ENCODE data around the gene HIRA.
A peak's percentile ranks its signal among the peaks of the same experiment; 100 is the strongest.
"Not testable (repeated sequence)": the region's sequence is repeated elsewhere in the genome, so short reads cannot be mapped to it uniquely, and the experiment has no call there.

HIRA gene

GRCh38 chr22:19442166-19442565, 10.6 kb upstream of the HIRA start:
- no peak for DNase-seq

GRCh38 chr22:19440411-19441195, 9.1 kb upstream of the HIRA start:
- no peak for DNase-seq

GRCh38 chr22:19438298-19438697, 6.8 kb upstream of the HIRA start:
- no peak for DNase-seq

GRCh38 chr22:19436444-19437161, 5.1 kb upstream of the HIRA start:
- not testable (repeated sequence) for DNase-seq

GRCh38 chr22:19434829-19435580, 3.5 kb upstream of the HIRA start:
- DNase-seq = no peak

GRCh38 chr22:19434401-19434800, 2.9 kb upstream of the HIRA start:
- DNase-seq = no peak

GRCh38 chr22:19432133-19432851, 759 bp upstream of the HIRA start, which contains the start of gene MRPL40:
MRPL40 (plus strand) TSS chr22:19432545; CDS start chr22:19432555, 10 bp downstream.
- peak; percentile 94 for DNase-seq

- peak; percentile 30 for DNase-seq
Observed at GRCh38 chr22:19430890-19431541, 517 bp downstream of the HIRA start.

GRCh38 chr22:19429950-19430889, 1.3 kb downstream of the HIRA start:
- DNase-seq = peak; percentile 73

- no peak for DNase-seq
Observed at GRCh38 chr22:19424186-19424500, 7.4 kb downstream of the HIRA start.

- no peak for DNase-seq
Observed at GRCh38 chr22:19422440-19423301, 8.9 kb downstream of the HIRA start.

- DNase-seq = no peak
Observed at GRCh38 chr22:19420321-19420720, 11.2 kb downstream of the HIRA start.

- no peak for DNase-seq
Observed at GRCh38 chr22:19419464-19420178, 11.9 kb downstream of the HIRA start.

GRCh38 chr22:19419086-19419463, 12.5 kb downstream of the HIRA start:
- DNase-seq = no peak

- DNase-seq = no peak
Observed at GRCh38 chr22:19412923-19413322, 18.6 kb downstream of the HIRA start.

GRCh38 chr22:19412478-19412877, 19.1 kb downstream of the HIRA start:
- DNase-seq = no peak

- DNase-seq = no peak
Observed at GRCh38 chr22:19411690-19412045, 19.9 kb downstream of the HIRA start.

- no peak for DNase-seq
Observed at GRCh38 chr22:19410941-19411689, 20.4 kb downstream of the HIRA start.
